Measurements from ENCODE around the gene GSE1.

Gene GSE1

DNA sequence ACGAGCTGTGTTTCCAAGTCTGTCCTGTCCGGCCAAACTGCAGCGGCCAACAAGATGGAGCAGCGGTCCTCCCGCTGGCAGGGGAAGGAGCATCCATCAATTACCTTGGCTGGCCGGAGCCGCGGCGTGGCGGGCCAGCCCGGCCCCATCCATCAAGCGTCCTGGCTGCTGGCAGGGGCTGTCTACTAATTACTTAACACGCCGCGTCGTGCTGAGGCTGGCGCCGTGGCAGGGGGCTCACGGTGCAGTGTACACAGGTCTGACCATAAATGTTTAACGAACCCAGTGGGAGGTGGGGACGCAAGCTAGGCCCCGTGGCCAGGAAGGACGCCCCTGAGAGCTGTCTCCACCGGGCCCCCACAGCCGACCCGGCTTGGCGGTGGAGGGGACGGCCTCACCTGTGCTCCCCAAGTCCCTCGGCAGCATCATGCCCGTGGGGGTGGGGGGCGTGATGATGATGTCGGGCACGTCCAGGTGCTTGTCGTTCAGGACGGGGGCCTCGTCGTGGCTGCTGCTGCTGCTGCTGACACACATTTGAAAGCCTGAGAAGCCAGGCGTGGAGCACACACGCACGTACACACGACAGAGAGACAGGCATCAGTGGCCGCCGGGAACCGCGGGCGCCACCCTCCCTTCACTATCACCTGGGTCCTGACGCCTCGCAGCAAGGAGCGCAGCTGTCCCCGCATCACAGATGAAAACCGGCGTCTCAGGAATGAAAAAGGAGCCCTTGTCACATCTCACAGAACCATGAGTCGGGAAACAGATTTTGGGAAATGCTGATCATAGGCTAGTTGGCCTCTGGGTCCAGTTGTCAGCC is 96.9 kb downstream of the GSE1 start:
- no peak for FAIRE-seq

- FAIRE-seq: no peak
Observed at GRCh38 chr16:85710732-85711131, 97.6 kb downstream of the GSE1 start.

DNA sequence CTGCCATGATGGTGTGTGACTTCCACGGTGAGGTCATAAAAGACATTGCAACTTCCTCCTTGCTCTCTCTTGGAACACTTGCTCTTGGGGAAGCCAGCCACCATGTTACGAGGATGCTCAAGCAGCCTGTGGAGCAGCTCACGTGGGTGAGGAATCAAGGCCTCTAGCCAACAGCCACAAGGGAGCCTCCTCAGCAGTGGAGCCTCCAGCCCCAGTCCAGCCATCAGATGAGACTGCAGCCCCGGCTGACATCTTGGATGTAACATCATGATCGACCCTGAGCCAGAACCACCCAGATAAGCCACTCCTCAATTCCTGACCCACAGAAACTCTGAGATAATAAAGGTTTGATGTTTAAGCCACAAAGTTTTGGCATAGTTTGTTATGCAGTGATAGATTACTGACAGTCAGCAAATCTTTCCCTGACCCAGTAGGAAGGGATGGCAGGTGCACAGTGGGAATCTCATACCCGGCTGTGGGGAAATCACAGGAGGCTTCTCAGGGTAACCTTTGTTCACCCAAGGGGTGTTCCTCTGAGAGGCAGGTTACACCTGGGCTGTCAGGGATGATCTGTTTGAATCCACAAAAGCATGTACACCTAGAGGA is 99.0 kb downstream of the GSE1 start:
- no peak for FAIRE-seq

DNA sequence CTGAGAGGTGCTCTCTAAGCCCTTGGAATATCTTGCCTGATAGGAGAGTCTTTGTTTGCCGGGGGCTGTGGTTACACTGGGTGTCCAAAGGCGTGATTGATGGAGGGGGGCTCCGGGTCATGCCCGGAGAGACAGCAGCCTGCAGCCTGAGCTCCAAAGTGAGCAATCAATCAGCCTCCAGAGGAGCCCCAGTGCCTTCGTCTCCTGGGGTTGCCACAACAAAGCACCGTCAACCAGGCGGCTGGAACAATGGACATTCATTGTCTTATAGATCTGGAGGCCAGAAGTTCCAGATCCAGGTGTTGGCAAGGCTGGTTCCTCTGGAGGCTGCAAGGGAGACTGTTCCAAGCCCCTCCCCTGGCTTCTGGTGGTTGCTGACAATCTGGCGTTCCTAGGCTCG is 99.7 kb downstream of the GSE1 start:
- FAIRE-seq: no peak

- FAIRE-seq: no peak
Observed at GRCh38 chr16:85715169-85716021, 102.3 kb downstream of the GSE1 start.

GRCh38 chr16:85716022-85716679 is 103.0 kb downstream of the GSE1 start:
- FAIRE-seq: no peak

- no peak for FAIRE-seq
Observed at GRCh38 chr16:85716680-85717038, 103.5 kb downstream of the GSE1 start.

- FAIRE-seq: no peak
Observed at GRCh38 chr16:85717393-85718152, 104.5 kb downstream of the GSE1 start.

DNA sequence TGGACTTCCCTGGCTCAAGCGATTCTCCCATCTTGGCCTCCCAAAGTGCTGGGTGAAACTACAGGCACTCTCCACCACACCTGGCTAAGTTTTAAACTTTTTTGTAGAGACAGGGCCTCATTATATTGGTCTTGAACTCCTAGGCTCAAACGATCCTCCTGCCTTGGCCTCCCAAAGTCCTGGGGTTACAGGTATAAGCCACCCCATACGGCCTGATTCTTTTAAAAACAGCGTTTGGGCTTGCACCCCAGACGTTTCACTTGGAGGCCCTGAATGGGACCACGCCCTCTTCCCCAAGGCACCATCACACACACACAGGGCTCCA is 105.0 kb downstream of the GSE1 start:
- no peak for FAIRE-seq

DNA sequence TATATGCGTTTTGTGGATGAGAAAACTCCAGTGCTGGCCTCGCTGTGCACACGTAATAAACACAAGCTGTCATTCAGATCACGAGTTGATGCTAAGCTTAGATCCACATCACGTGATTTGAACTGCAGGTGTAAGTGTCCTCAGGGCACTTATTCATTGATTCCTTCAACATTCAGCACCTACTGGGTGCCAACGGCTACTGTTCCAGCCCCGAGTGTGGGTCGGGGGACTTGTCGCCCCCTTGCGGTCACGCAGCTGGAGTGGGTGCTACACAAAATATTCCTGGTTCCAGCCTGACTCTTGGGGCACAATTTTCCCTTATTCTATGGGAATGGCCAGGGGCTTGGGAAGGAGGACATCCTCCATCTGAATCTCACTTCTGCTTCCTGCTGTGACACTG is 105.6 kb downstream of the GSE1 start:
- FAIRE-seq: no peak

GRCh38 chr16:85719605-85720301 is 106.6 kb downstream of the GSE1 start:
- no peak for FAIRE-seq

DNA sequence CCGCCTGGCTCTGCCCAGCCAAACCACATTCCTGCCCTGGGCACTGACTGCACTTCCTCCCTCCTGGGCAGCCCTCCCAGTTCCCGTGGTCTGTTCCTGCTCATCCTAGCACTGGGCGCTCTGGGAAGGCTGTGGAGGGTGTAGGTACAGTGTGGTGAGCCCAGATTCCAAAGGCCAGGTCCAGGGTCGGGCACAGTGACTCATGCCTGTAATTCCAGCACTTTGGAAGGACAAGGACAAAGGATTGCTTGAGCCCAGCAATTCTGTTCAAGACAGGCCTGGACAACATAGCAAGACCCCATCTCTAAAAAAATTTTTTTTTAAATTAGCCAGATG is 107.1 kb downstream of the GSE1 start:
- FAIRE-seq: no peak

- FAIRE-seq: no peak
Observed at GRCh38 chr16:85722128-85722893, 109.2 kb downstream of the GSE1 start.

- FAIRE-seq: no peak
Observed at GRCh38 chr16:85724126-85724879, 111.2 kb downstream of the GSE1 start.

GRCh38 chr16:85724936-85725335 is 111.8 kb downstream of the GSE1 start:
- no peak for FAIRE-seq

Data from colon (tissue), 2 donors.